ENCODE results near the gene FOXN3.

DNA sequence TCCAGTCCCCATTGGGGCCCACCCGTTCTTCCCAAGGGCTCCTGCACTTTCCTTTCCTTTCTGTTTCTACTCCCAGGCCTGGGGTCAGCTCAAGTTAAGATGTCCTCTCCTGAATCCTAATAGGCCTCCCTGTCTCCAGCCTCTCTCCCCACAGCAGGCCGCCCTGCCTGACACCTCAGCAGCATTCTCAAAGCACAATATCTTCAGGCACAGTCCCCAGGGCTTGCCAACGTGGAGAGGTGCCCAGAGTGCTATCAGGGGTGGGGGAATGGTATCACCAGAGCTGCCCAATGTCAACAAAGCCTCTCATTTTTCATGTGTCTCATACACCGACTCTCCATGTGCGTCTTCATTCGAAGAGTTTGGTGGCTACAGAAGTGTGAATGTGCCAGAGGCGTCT lies 123.0 kb downstream of the FOXN3 start:
- TF ChIP-seq, protein P1, sequence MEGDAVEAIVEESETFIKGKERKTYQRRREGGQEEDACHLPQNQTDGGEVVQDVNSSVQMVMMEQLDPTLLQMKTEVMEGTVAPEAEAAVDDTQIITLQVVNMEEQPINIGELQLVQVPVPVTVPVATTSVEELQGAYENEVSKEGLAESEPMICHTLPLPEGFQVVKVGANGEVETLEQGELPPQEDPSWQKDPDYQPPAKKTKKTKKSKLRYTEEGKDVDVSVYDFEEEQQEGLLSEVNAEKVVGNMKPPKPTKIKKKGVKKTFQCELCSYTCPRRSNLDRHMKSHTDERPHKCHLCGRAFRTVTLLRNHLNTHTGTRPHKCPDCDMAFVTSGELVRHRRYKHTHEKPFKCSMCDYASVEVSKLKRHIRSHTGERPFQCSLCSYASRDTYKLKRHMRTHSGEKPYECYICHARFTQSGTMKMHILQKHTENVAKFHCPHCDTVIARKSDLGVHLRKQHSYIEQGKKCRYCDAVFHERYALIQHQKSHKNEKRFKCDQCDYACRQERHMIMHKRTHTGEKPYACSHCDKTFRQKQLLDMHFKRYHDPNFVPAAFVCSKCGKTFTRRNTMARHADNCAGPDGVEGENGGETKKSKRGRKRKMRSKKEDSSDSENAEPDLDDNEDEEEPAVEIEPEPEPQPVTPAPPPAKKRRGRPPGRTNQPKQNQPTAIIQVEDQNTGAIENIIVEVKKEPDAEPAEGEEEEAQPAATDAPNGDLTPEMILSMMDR (IDR thresholded peaks at IDR 0.05), result no peak
- TF ChIP-seq, protein P2, sequence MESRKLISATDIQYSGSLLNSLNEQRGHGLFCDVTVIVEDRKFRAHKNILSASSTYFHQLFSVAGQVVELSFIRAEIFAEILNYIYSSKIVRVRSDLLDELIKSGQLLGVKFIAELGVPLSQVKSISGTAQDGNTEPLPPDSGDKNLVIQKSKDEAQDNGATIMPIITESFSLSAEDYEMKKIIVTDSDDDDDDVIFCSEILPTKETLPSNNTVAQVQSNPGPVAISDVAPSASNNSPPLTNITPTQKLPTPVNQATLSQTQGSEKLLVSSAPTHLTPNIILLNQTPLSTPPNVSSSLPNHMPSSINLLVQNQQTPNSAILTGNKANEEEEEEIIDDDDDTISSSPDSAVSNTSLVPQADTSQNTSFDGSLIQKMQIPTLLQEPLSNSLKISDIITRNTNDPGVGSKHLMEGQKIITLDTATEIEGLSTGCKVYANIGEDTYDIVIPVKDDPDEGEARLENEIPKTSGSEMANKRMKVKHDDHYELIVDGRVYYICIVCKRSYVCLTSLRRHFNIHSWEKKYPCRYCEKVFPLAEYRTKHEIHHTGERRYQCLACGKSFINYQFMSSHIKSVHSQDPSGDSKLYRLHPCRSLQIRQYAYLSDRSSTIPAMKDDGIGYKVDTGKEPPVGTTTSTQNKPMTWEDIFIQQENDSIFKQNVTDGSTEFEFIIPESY (IDR thresholded peaks at IDR 0.05; ENCODE audit: borderline replicate concordance, low read depth), result no peak
- TF ChIP-seq RAD21 (IDR thresholded peaks at IDR 0.05; ENCODE audit: low read length), result no peak
- no peak for TF ChIP-seq RCOR1 (IDR thresholded peaks at IDR 0.05; ENCODE audit: low read length)
- TF ChIP-seq, protein P3, sequence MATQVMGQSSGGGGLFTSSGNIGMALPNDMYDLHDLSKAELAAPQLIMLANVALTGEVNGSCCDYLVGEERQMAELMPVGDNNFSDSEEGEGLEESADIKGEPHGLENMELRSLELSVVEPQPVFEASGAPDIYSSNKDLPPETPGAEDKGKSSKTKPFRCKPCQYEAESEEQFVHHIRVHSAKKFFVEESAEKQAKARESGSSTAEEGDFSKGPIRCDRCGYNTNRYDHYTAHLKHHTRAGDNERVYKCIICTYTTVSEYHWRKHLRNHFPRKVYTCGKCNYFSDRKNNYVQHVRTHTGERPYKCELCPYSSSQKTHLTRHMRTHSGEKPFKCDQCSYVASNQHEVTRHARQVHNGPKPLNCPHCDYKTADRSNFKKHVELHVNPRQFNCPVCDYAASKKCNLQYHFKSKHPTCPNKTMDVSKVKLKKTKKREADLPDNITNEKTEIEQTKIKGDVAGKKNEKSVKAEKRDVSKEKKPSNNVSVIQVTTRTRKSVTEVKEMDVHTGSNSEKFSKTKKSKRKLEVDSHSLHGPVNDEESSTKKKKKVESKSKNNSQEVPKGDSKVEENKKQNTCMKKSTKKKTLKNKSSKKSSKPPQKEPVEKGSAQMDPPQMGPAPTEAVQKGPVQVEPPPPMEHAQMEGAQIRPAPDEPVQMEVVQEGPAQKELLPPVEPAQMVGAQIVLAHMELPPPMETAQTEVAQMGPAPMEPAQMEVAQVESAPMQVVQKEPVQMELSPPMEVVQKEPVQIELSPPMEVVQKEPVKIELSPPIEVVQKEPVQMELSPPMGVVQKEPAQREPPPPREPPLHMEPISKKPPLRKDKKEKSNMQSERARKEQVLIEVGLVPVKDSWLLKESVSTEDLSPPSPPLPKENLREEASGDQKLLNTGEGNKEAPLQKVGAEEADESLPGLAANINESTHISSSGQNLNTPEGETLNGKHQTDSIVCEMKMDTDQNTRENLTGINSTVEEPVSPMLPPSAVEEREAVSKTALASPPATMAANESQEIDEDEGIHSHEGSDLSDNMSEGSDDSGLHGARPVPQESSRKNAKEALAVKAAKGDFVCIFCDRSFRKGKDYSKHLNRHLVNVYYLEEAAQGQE (IDR thresholded peaks at IDR 0.05; ENCODE audit: low read depth, low read length), result no peak
- TF ChIP-seq, protein P4, sequence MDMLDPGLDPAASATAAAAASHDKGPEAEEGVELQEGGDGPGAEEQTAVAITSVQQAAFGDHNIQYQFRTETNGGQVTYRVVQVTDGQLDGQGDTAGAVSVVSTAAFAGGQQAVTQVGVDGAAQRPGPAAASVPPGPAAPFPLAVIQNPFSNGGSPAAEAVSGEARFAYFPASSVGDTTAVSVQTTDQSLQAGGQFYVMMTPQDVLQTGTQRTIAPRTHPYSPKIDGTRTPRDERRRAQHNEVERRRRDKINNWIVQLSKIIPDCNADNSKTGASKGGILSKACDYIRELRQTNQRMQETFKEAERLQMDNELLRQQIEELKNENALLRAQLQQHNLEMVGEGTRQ (IDR thresholded peaks at IDR 0.05; ENCODE audit: borderline replicate concordance, low read depth, low read length), result no peak
- TF ChIP-seq EP300 (IDR thresholded peaks at IDR 0.05; ENCODE audit: borderline replicate concordance in 1 of 2, low read depth in 1 of 2, low read length in 1 of 2), result no peak
- no peak for TF ChIP-seq JUND (IDR thresholded peaks at IDR 0.05)
- TF ChIP-seq NRF1 (IDR thresholded peaks at IDR 0.05; ENCODE audit: low read depth, low read length), result no peak
- TF ChIP-seq EZH2phosphoT487 (IDR thresholded peaks at IDR 0.05; ENCODE audit: borderline replicate concordance, low read depth), result no peak
- TF ChIP-seq, protein P5, sequence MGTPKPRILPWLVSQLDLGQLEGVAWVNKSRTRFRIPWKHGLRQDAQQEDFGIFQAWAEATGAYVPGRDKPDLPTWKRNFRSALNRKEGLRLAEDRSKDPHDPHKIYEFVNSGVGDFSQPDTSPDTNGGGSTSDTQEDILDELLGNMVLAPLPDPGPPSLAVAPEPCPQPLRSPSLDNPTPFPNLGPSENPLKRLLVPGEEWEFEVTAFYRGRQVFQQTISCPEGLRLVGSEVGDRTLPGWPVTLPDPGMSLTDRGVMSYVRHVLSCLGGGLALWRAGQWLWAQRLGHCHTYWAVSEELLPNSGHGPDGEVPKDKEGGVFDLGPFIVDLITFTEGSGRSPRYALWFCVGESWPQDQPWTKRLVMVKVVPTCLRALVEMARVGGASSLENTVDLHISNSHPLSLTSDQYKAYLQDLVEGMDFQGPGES (IDR thresholded peaks at IDR 0.05; ENCODE audit: low read depth, low read length), result no peak

All from SK-N-SH (cell line).